ENCODE measurements around the gene IGSF9. TPM values are rescaled to one million over a fixed set of nuclear protein-coding genes. Genes with fewer than 3 reads are reported as not detected.

IGSF9 gene
- total RNA-seq, 2 donors from 2014 or later, result 0.99 TPM; not detected in 1

GRCh38 chr1:159924791-159925718, 20.4 kb downstream of the IGSF9 start, which contains the start of gene TAGLN2:
Gene TAGLN2 (minus strand): TSS chr1:159925507. CDS start chr1:159920509, 4,998 bp downstream.
- Histone ChIP-seq H3K4me3 (peak within 1 kb of the TSS; percentile 87), H3K4me1 (ENCODE audit: control insufficient read depth in 1 of 2, low read depth in 2 of 2) (peaks cover 24 to 39% of the 10 kb centered on the region in 2 donors), H3K9me3 (no peaks in the 10 kb centered on the region), H3K36me3 (peaks cover 2% of the 10 kb centered on the region), H3K27me3 (replicated peaks; ENCODE audit: insufficient read depth) (no peaks in the 10 kb centered on the region), H3K27ac (peak within 1 kb of the TSS; percentile 97 to 99)
- TF ChIP-seq, protein P1, sequence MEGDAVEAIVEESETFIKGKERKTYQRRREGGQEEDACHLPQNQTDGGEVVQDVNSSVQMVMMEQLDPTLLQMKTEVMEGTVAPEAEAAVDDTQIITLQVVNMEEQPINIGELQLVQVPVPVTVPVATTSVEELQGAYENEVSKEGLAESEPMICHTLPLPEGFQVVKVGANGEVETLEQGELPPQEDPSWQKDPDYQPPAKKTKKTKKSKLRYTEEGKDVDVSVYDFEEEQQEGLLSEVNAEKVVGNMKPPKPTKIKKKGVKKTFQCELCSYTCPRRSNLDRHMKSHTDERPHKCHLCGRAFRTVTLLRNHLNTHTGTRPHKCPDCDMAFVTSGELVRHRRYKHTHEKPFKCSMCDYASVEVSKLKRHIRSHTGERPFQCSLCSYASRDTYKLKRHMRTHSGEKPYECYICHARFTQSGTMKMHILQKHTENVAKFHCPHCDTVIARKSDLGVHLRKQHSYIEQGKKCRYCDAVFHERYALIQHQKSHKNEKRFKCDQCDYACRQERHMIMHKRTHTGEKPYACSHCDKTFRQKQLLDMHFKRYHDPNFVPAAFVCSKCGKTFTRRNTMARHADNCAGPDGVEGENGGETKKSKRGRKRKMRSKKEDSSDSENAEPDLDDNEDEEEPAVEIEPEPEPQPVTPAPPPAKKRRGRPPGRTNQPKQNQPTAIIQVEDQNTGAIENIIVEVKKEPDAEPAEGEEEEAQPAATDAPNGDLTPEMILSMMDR (IDR thresholded peaks at IDR 0.05), result peak; percentile 15
- ATAC-seq (ENCODE audit: insufficient number of reproducible peaks, low FRiP score, low read depth) (peak; percentile 62), DNase-seq (ENCODE audit: low spot score) (peak; percentile 72)

GRCh38 chr1:159924025-159924790, 21.2 kb downstream of the IGSF9 start:
- Histone ChIP-seq H3K36me3 (peaks cover 11% of the 10 kb centered on the region), H3K9me3 (no peaks in the 10 kb centered on the region), H3K27ac (peak overlapping the region; percentile 97 to 99), H3K4me1 (ENCODE audit: control insufficient read depth in 1 of 2, low read depth in 2 of 2) (peaks cover 24 to 48% of the 10 kb centered on the region in 2 donors), H3K4me3 (peak overlapping the region; percentile 87), H3K27me3 (replicated peaks; ENCODE audit: insufficient read depth) (no peaks in the 10 kb centered on the region)
- peak; percentile 83 for DNase-seq (ENCODE audit: low spot score)
- ATAC-seq (ENCODE audit: insufficient number of reproducible peaks, low FRiP score, low read depth), result peak; percentile 34
- TF ChIP-seq, protein P1 (IDR thresholded peaks at IDR 0.05), result no peak

- Histone ChIP-seq H3K27ac (peak overlapping the region; percentile 97 to 99), H3K27me3 (replicated peaks; ENCODE audit: insufficient read depth) (no peaks in the 10 kb centered on the region), H3K36me3 (peaks cover 19% of the 10 kb centered on the region), H3K4me1 (ENCODE audit: control insufficient read depth in 1 of 2, low read depth in 2 of 2) (peaks cover 24 to 54% of the 10 kb centered on the region in 2 donors), H3K9me3 (no peaks in the 10 kb centered on the region), H3K4me3 (peak overlapping the region; percentile 87)
- peak; percentile 65 for ATAC-seq (ENCODE audit: insufficient number of reproducible peaks, low FRiP score, low read depth)
- TF ChIP-seq, protein P1 (IDR thresholded peaks at IDR 0.05), result no peak
- DNase-seq (ENCODE audit: low spot score), result peak; percentile 80
Measured at GRCh38 chr1:159923203-159924024, 22.0 kb downstream of the IGSF9 start.

GRCh38 chr1:159922511-159923202, 22.8 kb downstream of the IGSF9 start:
- Histone ChIP-seq H3K27me3 (replicated peaks; ENCODE audit: insufficient read depth) (no peaks in the 10 kb centered on the region), H3K4me1 (ENCODE audit: control insufficient read depth in 1 of 2, low read depth in 2 of 2) (peaks cover 24 to 62% of the 10 kb centered on the region in 2 donors), H3K9me3 (no peaks in the 10 kb centered on the region), H3K27ac (peak overlapping the region; percentile 97 to 99), H3K36me3 (peaks cover 26% of the 10 kb centered on the region), H3K4me3 (peak overlapping the region; percentile 87)
- ATAC-seq (ENCODE audit: insufficient number of reproducible peaks, low FRiP score, low read depth) (no peak), DNase-seq (ENCODE audit: low spot score) (no peak)
- TF ChIP-seq, protein P1 (IDR thresholded peaks at IDR 0.05), result no peak
